ENCODE data around the gene HOXB2.

DNA sequence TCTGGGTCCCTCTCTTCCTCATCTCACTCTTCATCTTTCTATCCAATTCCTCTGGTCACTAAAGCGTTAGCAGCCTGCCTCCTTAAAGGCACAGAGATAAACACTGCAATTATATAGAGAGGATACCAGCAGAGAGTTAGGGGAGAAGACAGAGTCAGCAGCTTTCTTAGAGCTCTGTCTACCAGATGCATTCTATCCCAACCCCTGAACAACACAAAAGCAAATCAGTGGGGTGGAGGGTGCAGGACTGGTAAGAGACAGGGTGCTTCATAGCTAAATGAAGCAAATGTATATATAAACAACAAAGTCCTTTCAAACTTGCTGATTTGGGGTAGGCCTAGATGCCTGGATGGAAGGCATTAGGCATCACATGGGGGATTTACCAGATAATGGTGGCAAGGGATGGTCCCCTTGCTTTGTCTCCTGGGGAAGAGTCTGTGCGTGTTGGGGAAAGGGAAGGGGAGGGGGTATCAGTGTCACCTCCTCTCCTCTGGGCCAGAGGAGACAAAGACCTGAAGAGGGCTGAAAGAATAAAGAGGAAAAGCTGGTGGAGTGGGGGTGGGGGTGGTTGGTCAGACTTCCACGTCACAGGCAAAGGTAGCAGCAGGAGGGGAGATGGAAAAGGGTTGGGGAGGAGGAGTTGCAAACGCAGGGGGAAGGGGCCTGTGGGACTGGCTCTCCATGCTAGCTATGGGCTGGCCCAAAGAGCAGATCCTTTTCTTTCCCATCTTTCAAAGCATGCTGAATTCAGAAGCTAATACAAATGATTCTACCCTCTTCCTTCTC, 21.2 kb upstream of the HOXB2 start:
- TF ChIP-seq ZFP30 (CRISPR knock-in tag; IDR thresholded peaks at IDR 0.05), result no peak
- TF ChIP-seq, protein P1, sequence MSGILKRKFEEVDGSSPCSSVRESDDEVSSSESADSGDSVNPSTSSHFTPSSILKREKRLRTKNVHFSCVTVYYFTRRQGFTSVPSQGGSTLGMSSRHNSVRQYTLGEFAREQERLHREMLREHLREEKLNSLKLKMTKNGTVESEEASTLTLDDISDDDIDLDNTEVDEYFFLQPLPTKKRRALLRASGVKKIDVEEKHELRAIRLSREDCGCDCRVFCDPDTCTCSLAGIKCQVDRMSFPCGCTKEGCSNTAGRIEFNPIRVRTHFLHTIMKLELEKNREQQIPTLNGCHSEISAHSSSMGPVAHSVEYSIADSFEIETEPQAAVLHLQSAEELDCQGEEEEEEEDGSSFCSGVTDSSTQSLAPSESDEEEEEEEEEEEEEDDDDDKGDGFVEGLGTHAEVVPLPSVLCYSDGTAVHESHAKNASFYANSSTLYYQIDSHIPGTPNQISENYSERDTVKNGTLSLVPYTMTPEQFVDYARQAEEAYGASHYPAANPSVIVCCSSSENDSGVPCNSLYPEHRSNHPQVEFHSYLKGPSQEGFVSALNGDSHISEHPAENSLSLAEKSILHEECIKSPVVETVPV (CRISPR knock-in tag; IDR thresholded peaks at IDR 0.05), result no peak
- TF ChIP-seq OSR1 (CRISPR knock-in tag; IDR thresholded peaks at IDR 0.05), result no peak
- TF ChIP-seq, protein P2, sequence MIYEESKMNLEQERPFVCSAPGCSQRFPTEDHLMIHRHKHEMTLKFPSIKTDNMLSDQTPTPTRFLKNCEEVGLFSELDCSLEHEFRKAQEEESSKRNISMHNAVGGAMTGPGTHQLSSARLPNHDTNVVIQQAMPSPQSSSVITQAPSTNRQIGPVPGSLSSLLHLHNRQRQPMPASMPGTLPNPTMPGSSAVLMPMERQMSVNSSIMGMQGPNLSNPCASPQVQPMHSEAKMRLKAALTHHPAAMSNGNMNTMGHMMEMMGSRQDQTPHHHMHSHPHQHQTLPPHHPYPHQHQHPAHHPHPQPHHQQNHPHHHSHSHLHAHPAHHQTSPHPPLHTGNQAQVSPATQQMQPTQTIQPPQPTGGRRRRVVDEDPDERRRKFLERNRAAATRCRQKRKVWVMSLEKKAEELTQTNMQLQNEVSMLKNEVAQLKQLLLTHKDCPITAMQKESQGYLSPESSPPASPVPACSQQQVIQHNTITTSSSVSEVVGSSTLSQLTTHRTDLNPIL (CRISPR knock-in tag; IDR thresholded peaks at IDR 0.05; ENCODE audit: low read depth), result no peak
- no peak for TF ChIP-seq PPARA (CRISPR knock-in tag; IDR thresholded peaks at IDR 0.05; ENCODE audit: borderline replicate concordance)
- TF ChIP-seq, protein P3, sequence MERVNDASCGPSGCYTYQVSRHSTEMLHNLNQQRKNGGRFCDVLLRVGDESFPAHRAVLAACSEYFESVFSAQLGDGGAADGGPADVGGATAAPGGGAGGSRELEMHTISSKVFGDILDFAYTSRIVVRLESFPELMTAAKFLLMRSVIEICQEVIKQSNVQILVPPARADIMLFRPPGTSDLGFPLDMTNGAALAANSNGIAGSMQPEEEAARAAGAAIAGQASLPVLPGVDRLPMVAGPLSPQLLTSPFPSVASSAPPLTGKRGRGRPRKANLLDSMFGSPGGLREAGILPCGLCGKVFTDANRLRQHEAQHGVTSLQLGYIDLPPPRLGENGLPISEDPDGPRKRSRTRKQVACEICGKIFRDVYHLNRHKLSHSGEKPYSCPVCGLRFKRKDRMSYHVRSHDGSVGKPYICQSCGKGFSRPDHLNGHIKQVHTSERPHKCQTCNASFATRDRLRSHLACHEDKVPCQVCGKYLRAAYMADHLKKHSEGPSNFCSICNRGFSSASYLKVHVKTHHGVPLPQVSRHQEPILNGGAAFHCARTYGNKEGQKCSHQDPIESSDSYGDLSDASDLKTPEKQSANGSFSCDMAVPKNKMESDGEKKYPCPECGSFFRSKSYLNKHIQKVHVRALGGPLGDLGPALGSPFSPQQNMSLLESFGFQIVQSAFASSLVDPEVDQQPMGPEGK (CRISPR knock-in tag; IDR thresholded peaks at IDR 0.05; ENCODE audit: borderline replicate concordance), result no peak
- TF ChIP-seq ARNTL (CRISPR knock-in tag; IDR thresholded peaks at IDR 0.05; ENCODE audit: borderline replicate concordance, low read depth), result no peak
- TF ChIP-seq ZFP3 (CRISPR knock-in tag; IDR thresholded peaks at IDR 0.05), result no peak
- no peak for TF ChIP-seq SNAI2 (CRISPR knock-in tag; IDR thresholded peaks at IDR 0.05)
- TF ChIP-seq ISL1 (CRISPR knock-in tag; IDR thresholded peaks at IDR 0.05), result no peak
- no peak for TF ChIP-seq ESRRG (CRISPR knock-in tag; IDR thresholded peaks at IDR 0.05)
- TF ChIP-seq, protein P4, sequence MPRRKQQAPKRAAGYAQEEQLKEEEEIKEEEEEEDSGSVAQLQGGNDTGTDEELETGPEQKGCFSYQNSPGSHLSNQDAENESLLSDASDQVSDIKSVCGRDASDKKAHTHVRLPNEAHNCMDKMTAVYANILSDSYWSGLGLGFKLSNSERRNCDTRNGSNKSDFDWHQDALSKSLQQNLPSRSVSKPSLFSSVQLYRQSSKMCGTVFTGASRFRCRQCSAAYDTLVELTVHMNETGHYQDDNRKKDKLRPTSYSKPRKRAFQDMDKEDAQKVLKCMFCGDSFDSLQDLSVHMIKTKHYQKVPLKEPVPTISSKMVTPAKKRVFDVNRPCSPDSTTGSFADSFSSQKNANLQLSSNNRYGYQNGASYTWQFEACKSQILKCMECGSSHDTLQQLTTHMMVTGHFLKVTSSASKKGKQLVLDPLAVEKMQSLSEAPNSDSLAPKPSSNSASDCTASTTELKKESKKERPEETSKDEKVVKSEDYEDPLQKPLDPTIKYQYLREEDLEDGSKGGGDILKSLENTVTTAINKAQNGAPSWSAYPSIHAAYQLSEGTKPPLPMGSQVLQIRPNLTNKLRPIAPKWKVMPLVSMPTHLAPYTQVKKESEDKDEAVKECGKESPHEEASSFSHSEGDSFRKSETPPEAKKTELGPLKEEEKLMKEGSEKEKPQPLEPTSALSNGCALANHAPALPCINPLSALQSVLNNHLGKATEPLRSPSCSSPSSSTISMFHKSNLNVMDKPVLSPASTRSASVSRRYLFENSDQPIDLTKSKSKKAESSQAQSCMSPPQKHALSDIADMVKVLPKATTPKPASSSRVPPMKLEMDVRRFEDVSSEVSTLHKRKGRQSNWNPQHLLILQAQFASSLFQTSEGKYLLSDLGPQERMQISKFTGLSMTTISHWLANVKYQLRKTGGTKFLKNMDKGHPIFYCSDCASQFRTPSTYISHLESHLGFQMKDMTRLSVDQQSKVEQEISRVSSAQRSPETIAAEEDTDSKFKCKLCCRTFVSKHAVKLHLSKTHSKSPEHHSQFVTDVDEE (CRISPR knock-in tag; IDR thresholded peaks at IDR 0.05), result no peak
